HEK293 (cell line): ENCODE measurements around the gene QSER1.

ENCODE experiments used
- CTCF ChIA-PET: fragments of 350-600 bp; formaldehyde crosslinking; extraction: SDS; loops from one replicate; lab custom pipeline; 2021; ENCODE audit warnings: antibody characterized with exemption; lab: Yijun Ruan, JAX
- POLR2A ChIA-PET: fragments of 300-600 bp; formaldehyde crosslinking; extraction: SDS; loops from one replicate; lab custom pipeline; 2020; ENCODE audit warnings: antibody characterized with exemption, inconsistent platforms; lab: Yijun Ruan, JAX
- H3K27ac ChIP-seq: fragments of 200-500 bp; sonication (Bioruptor generic); 2 replicates; pipeline ENCODE4 v1.5.1; 2014; ENCODE audit warnings: low read depth, low read length, control low read depth, inconsistent platforms; ENCODE audit errors: extremely low read depth
- H3K36me3 ChIP-seq, 2 experiments: fragments of 200-500 bp in 1 of 2; sonication (Bioruptor generic) in 1 of 2; 1 replicate in 1 of 2; 2 replicates in 1 of 2; pipeline ENCODE4 v1.5.1; 2014 to 2017; ENCODE audit warnings: inconsistent platforms in 2 of 2, low read length in 2 of 2; ENCODE audit not compliant: control insufficient read depth in 2 of 2, insufficient read depth in 1 of 2
- H3K4me1 ChIP-seq: fragments of 200-500 bp; sonication (Bioruptor generic); 2 replicates; pipeline ENCODE4 v1.5.1; 2014; ENCODE audit warnings: mild to moderate bottlenecking, low read length, inconsistent platforms; ENCODE audit not compliant: control insufficient read depth, insufficient read depth
- H3K4me3 ChIP-seq: 2 replicates; pipeline ENCODE4 v1.5.1; 2011; ENCODE audit warnings: low read depth, mild to moderate bottlenecking, control low read depth, low read length, moderate library complexity
- H3K9me3 ChIP-seq: fragments of 200-500 bp; sonication (Bioruptor generic); 2 replicates; pipeline ENCODE4 v1.5.1; 2014; ENCODE audit warnings: low read depth, low read length, inconsistent platforms; ENCODE audit not compliant: control insufficient read depth, insufficient read depth
- BCL11A ChIP-seq: fragments of 450-650 bp; formaldehyde crosslinking; IDR thresholded peaks from 2 replicates; pipeline ENCODE4 v1.5.1; 2016; ENCODE audit warnings: low read depth, missing biosample characterization, missing genetic modification characterization
- GLIS1 ChIP-seq: fragments of 450-650 bp; formaldehyde crosslinking; IDR thresholded peaks from 2 replicates; pipeline ENCODE4 v1.5.1; 2016; ENCODE audit warnings: missing biosample characterization, missing genetic modification characterization
- MEIS1 ChIP-seq: sonication (generic); formaldehyde crosslinking; IDR thresholded peaks from 2 replicates; pipeline ENCODE4 v1.8.1; 2022; ENCODE audit warnings: missing genetic modification reagents, mild to moderate bottlenecking, borderline replicate concordance
- MYNN ChIP-seq: fragments of 450-650 bp; formaldehyde crosslinking; IDR thresholded peaks from 2 replicates; pipeline ENCODE4 v1.5.1; 2016; ENCODE audit warnings: missing biosample characterization, missing genetic modification characterization, borderline replicate concordance
- PRDM1 ChIP-seq: fragments of 450-650 bp; formaldehyde crosslinking; IDR thresholded peaks from 2 replicates; pipeline ENCODE4; 2016; ENCODE audit warnings: missing biosample characterization, missing genetic modification characterization
- PRDM4 ChIP-seq: fragments of 450-650 bp; formaldehyde crosslinking; IDR thresholded peaks from 2 replicates; pipeline ENCODE4 v1.5.1; 2017; ENCODE audit warnings: missing biosample characterization, missing genetic modification characterization
- SETDB1 ChIP-seq: IDR thresholded peaks from one replicate; pipeline ENCODE4 v1.6.1; 2017; ENCODE audit warnings: mild to moderate bottlenecking, low read length, moderate library complexity, mixed read lengths; ENCODE audit not compliant: insufficient read length
- SP3 ChIP-seq: fragments of 450-650 bp; formaldehyde crosslinking; IDR thresholded peaks from 2 replicates; pipeline ENCODE4 v1.5.1; 2016; ENCODE audit warnings: missing biosample characterization, missing genetic modification characterization
- TCF7L2 ChIP-seq: IDR thresholded peaks from 2 replicates; pipeline ENCODE4 v1.6.1; 2011; ENCODE audit warnings: low read depth, mild to moderate bottlenecking, inconsistent platforms, low read length, moderate library complexity, borderline replicate concordance
- WT1 ChIP-seq: fragments of 450-650 bp; formaldehyde crosslinking; IDR thresholded peaks from 2 replicates; pipeline ENCODE4 v1.5.1; 2016; ENCODE audit warnings: missing biosample characterization, missing genetic modification characterization
- YY1 ChIP-seq: fragments of 450-650 bp; formaldehyde crosslinking; IDR thresholded peaks from 2 replicates; pipeline ENCODE4 v1.5.1; 2018; ENCODE audit warnings: missing biosample characterization, missing genetic modification characterization
- ZBTB8A ChIP-seq: fragments of 450-650 bp; formaldehyde crosslinking; IDR thresholded peaks from 2 replicates; pipeline ENCODE4 v1.5.1; 2016; ENCODE audit warnings: missing biosample characterization, missing genetic modification characterization
- ZNF133 ChIP-seq: fragments of 450-650 bp; formaldehyde crosslinking; IDR thresholded peaks from 2 replicates; pipeline ENCODE4 v1.5.1; 2016; ENCODE audit warnings: missing biosample characterization, missing genetic modification characterization
- ZNF155 ChIP-seq: fragments of 450-650 bp; formaldehyde crosslinking; IDR thresholded peaks from 2 replicates; pipeline ENCODE4 v1.5.1; 2016; ENCODE audit warnings: missing biosample characterization, missing genetic modification characterization
- ZNF184 ChIP-seq: fragments of 450-650 bp; IDR thresholded peaks from 2 replicates; pipeline ENCODE4 v1.5.1; 2018; ENCODE audit warnings: missing biosample characterization, mild to moderate bottlenecking, missing genetic modification characterization
- ZNF221 ChIP-seq: fragments of 450-650 bp; formaldehyde crosslinking; IDR thresholded peaks from 2 replicates; pipeline ENCODE4 v1.5.1; 2017; ENCODE audit warnings: missing biosample characterization, missing genetic modification characterization, borderline replicate concordance
- ZNF292 ChIP-seq: fragments of 450-650 bp; formaldehyde crosslinking; IDR thresholded peaks from 2 replicates; pipeline ENCODE4 v1.5.1; 2016; ENCODE audit warnings: low read depth, missing biosample characterization, missing genetic modification characterization, borderline replicate concordance
- ZNF302 ChIP-seq: fragments of 450-650 bp; formaldehyde crosslinking; IDR thresholded peaks from 2 replicates; pipeline ENCODE4 v1.5.1; 2016; ENCODE audit warnings: missing biosample characterization, missing genetic modification characterization, low read depth
- ZNF366 ChIP-seq: fragments of 450-650 bp; formaldehyde crosslinking; conservative IDR thresholded peaks from 2 replicates; pipeline ENCODE4 v1.5.1; 2016; ENCODE audit warnings: missing biosample characterization, missing genetic modification characterization
- ZNF548 ChIP-seq: fragments of 450-650 bp; formaldehyde crosslinking; IDR thresholded peaks from 2 replicates; pipeline ENCODE4 v1.5.1; 2016; ENCODE audit warnings: missing biosample characterization, missing genetic modification characterization
- ZNF658 ChIP-seq: fragments of 450-650 bp; formaldehyde crosslinking; IDR thresholded peaks from 2 replicates; pipeline ENCODE4; 2016; ENCODE audit warnings: missing biosample characterization, missing genetic modification characterization
- ZNF670 ChIP-seq: fragments of 450-650 bp; formaldehyde crosslinking; IDR thresholded peaks from 2 replicates; pipeline ENCODE4 v1.5.1; 2016; ENCODE audit warnings: missing biosample characterization, missing genetic modification characterization, low read depth
- ZNF707 ChIP-seq: fragments of 450-650 bp; formaldehyde crosslinking; IDR thresholded peaks from 2 replicates; pipeline ENCODE4 v1.5.1; 2016; ENCODE audit warnings: missing biosample characterization, missing genetic modification characterization
- ZNF791 ChIP-seq: fragments of 450-650 bp; formaldehyde crosslinking; IDR thresholded peaks from 2 replicates; pipeline ENCODE4 v1.5.1; 2016; ENCODE audit warnings: missing biosample characterization, missing genetic modification characterization
- ZNF843 ChIP-seq: fragments of 450-650 bp; formaldehyde crosslinking; IDR thresholded peaks from 2 replicates; pipeline ENCODE4 v1.5.1; 2016; ENCODE audit warnings: missing biosample characterization, missing genetic modification characterization
- ZSCAN16 ChIP-seq: fragments of 450-650 bp; formaldehyde crosslinking; IDR thresholded peaks from 2 replicates; pipeline ENCODE4 v1.5.1; 2016; ENCODE audit warnings: missing biosample characterization, missing genetic modification characterization
- TF ChIP-seq, protein P1 (sequence below): fragments of 450-650 bp; formaldehyde crosslinking; IDR thresholded peaks from 2 replicates; pipeline ENCODE4 v1.5.1; 2016; ENCODE audit warnings: missing biosample characterization, missing genetic modification characterization
- TF ChIP-seq, protein P2 (sequence below): fragments of 450-650 bp; formaldehyde crosslinking; IDR thresholded peaks from 2 replicates; pipeline ENCODE4 v1.5.1; 2016; ENCODE audit warnings: missing biosample characterization, missing genetic modification characterization
- TF ChIP-seq, protein P3 (sequence below): fragments of 450-650 bp; IDR thresholded peaks from 2 replicates; pipeline ENCODE4 v1.5.1; 2018; ENCODE audit warnings: missing biosample characterization, missing genetic modification characterization

Gene QSER1

GRCh38 chr11:32852207-32852606, 40.4 kb upstream of the QSER1 start:
- ChIA-PET CTCF (no interaction called here), POLR2A (no interaction called here)
- H3K9me3 ChIP-seq = no peaks in the 10 kb centered on the region
- no peak overlapping the region for H3K27ac ChIP-seq
- H3K4me1 ChIP-seq = no peaks in the 10 kb centered on the region
- TF ChIP-seq ZNF133 (tag by site-specific recombination) = no peak
- TF ChIP-seq ZSCAN16 (tag by site-specific recombination) = no peak
- TF ChIP-seq PRDM1 (tag by site-specific recombination) = no peak
- TF ChIP-seq ZNF292 = no peak
- TF ChIP-seq ZNF221 (tag by site-specific recombination) = no peak
- no peak for TF ChIP-seq YY1 (tag by site-specific recombination)
- TF ChIP-seq, protein P1, sequence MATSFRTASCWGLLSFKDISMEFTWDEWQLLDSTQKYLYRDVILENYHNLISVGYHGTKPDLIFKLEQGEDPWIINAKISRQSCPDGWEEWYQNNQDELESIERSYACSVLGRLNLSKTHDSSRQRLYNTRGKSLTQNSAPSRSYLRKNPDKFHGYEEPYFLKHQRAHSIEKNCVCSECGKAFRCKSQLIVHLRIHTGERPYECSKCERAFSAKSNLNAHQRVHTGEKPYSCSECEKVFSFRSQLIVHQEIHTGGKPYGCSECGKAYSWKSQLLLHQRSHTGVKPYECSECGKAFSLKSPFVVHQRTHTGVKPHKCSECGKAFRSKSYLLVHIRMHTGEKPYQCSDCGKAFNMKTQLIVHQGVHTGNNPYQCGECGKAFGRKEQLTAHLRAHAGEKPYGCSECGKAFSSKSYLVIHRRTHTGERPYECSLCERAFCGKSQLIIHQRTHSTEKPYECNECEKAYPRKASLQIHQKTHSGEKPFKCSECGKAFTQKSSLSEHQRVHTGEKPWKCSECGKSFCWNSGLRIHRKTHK (tag by site-specific recombination) = no peak
- no peak for TF ChIP-seq ZNF843 (tag by site-specific recombination)
- no peak for TF ChIP-seq MYNN (tag by site-specific recombination)
- TF ChIP-seq ZNF707 = no peak
- TF ChIP-seq ZNF658 (tag by site-specific recombination) = no peak
- no peak for TF ChIP-seq ZBTB8A
- TF ChIP-seq, protein P2, sequence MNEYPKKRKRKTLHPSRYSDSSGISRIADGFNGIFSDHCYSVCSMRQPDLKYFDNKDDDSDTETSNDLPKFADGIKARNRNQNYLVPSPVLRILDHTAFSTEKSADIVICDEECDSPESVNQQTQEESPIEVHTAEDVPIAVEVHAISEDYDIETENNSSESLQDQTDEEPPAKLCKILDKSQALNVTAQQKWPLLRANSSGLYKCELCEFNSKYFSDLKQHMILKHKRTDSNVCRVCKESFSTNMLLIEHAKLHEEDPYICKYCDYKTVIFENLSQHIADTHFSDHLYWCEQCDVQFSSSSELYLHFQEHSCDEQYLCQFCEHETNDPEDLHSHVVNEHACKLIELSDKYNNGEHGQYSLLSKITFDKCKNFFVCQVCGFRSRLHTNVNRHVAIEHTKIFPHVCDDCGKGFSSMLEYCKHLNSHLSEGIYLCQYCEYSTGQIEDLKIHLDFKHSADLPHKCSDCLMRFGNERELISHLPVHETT = no peak
- TF ChIP-seq ZNF670 (tag by site-specific recombination) = no peak
- H3K36me3 ChIP-seq = peaks cover 0 to 3% of the 10 kb centered on the region in 2 experiments; a peak in 1 of 3 replicates
- H3K4me3 ChIP-seq = no peak overlapping the region

- H3K4me3 ChIP-seq = no peak overlapping the region
- H3K36me3 ChIP-seq = no peaks in the 10 kb centered on the region
- no peaks in the 10 kb centered on the region for H3K4me1 ChIP-seq
- CTCF ChIA-PET = no interaction called here
- no peaks in the 10 kb centered on the region for H3K9me3 ChIP-seq
- no peak for TF ChIP-seq TCF7L2
- TF ChIP-seq ZNF791 (tag by site-specific recombination) = no peak
- no peak for TF ChIP-seq GLIS1 (tag by site-specific recombination)
- TF ChIP-seq PRDM4 (tag by site-specific recombination) = no peak
- TF ChIP-seq SP3 (tag by site-specific recombination) = no peak
- TF ChIP-seq MEIS1 = no peak
- no peak for TF ChIP-seq ZNF302
- TF ChIP-seq ZNF843 (tag by site-specific recombination) = no peak
- TF ChIP-seq WT1 (tag by site-specific recombination) = no peak
- no peak for TF ChIP-seq ZNF366
- no peak for TF ChIP-seq ZNF548 (tag by site-specific recombination)
- no peak for TF ChIP-seq ZNF155 (tag by site-specific recombination)
- TF ChIP-seq ZNF184 (tag by site-specific recombination) = no peak
- TF ChIP-seq BCL11A (tag by site-specific recombination) = no peak
- TF ChIP-seq, protein P3, sequence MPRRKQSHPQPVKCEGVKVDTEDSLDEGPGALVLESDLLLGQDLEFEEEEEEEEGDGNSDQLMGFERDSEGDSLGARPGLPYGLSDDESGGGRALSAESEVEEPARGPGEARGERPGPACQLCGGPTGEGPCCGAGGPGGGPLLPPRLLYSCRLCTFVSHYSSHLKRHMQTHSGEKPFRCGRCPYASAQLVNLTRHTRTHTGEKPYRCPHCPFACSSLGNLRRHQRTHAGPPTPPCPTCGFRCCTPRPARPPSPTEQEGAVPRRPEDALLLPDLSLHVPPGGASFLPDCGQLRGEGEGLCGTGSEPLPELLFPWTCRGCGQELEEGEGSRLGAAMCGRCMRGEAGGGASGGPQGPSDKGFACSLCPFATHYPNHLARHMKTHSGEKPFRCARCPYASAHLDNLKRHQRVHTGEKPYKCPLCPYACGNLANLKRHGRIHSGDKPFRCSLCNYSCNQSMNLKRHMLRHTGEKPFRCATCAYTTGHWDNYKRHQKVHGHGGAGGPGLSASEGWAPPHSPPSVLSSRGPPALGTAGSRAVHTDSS (tag by site-specific recombination) = no peak
- no peak for TF ChIP-seq ZNF670 (tag by site-specific recombination)
- no peak for TF ChIP-seq SETDB1
- POLR2A ChIA-PET = no interaction called here
- H3K27ac ChIP-seq = no peak overlapping the region
Observed at GRCh38 chr11:32855601-32856000, 37.0 kb upstream of the QSER1 start.
